GM12892 (cell line): ENCODE measurements around the gene LAMA5.

Source experiments
- DNase-seq: peaks from one replicate; pipeline ENCODE4 v3.0.0; 2011; ENCODE audit not compliant: insufficient read length
- FAIRE-seq: peaks from 2 replicates; lab custom pipeline; 2011; peaks lifted over from hg19 to GRCh38; lab: Jason Lieb, UNC
- POLR2A ChIP-seq: IDR thresholded peaks from 2 replicates; pipeline ENCODE4 v1.6.1; 2011; ENCODE audit warnings: low read depth, low read length, control low read depth
- POLR2AphosphoS5 ChIP-seq: IDR thresholded peaks from 2 replicates; pipeline ENCODE4 v1.6.1; 2011; ENCODE audit warnings: low read depth, low read length, control low read depth
- TAF1 ChIP-seq: IDR thresholded peaks from 2 replicates; pipeline ENCODE4 v1.6.1; 2011; ENCODE audit warnings: low read depth, mild to moderate bottlenecking, control low read depth, low read length, borderline replicate concordance

The LAMA5 gene

GRCh38 chr20:62309947-62310756 is 57.0 kb downstream of the LAMA5 start:
- DNase-seq: no peak
- TF ChIP-seq POLR2A: no peak
- no peak for TF ChIP-seq POLR2AphosphoS5
- no peak for TF ChIP-seq TAF1
- FAIRE-seq: no peak

- no peak for DNase-seq
- FAIRE-seq: no peak
- TF ChIP-seq TAF1 (no peak), POLR2A (no peak; the same call in 1 of the 2 replicates), POLR2AphosphoS5 (no peak)
These were observed 57.7 kb downstream of the LAMA5 start for GRCh38 chr20:62309198-62309944.

GRCh38 chr20:62308102-62308822 is 58.9 kb downstream of the LAMA5 start:
- TF ChIP-seq POLR2A (no peak), TAF1 (no peak), POLR2AphosphoS5 (no peak)
- FAIRE-seq (no peak), DNase-seq (no peak)

GRCh38 chr20:62307226-62308101 is 59.6 kb downstream of the LAMA5 start:
- TF ChIP-seq POLR2AphosphoS5: no peak
- FAIRE-seq (no peak), DNase-seq (no peak)

- FAIRE-seq: no peak
- TF ChIP-seq POLR2AphosphoS5 (no peak), TAF1 (no peak), POLR2A (no peak)
- DNase-seq: no peak
These were observed 60.5 kb downstream of the LAMA5 start for GRCh38 chr20:62306414-62307187.

GRCh38 chr20:62305765-62306413 is 61.2 kb downstream of the LAMA5 start:
- FAIRE-seq: no peak
- no peak for DNase-seq
- TF ChIP-seq POLR2AphosphoS5 (no peak), TAF1 (no peak), POLR2A (no peak)

- TF ChIP-seq POLR2AphosphoS5 (no peak), POLR2A (no peak), TAF1 (no peak)
- FAIRE-seq (no peak), DNase-seq (no peak)
These were observed 61.9 kb downstream of the LAMA5 start for GRCh38 chr20:62305149-62305764.

- no peak for FAIRE-seq
- TF ChIP-seq POLR2AphosphoS5: no peak
- no peak for TF ChIP-seq POLR2A
- no peak for TF ChIP-seq TAF1
- DNase-seq: no peak
These were observed 62.6 kb downstream of the LAMA5 start for GRCh38 chr20:62304331-62305148.
